Kidney epithelial cell (primary cell): ENCODE data around the gene LIME1. TPM values are rescaled to one million over a fixed set of nuclear protein-coding genes. Genes with fewer than 3 reads are reported as not detected.

Experiments used
- DNase-seq: peaks from one replicate; pipeline ENCODE4 v3.0.0-alpha.2; 2010; ENCODE audit warnings: low read depth
- H3K27me3 ChIP-seq: 2 replicates; pipeline ENCODE4 v1.6.0; 2011; ENCODE audit warnings: low read length; ENCODE audit not compliant: control insufficient read depth, insufficient read depth
- H3K36me3 ChIP-seq: 2 replicates; pipeline ENCODE4 v1.5.1; 2011; ENCODE audit warnings: low read length; ENCODE audit not compliant: control insufficient read depth, insufficient read depth
- H3K4me3 ChIP-seq: 2 replicates; pipeline ENCODE4 v1.5.1; 2011; ENCODE audit warnings: low read depth, mild to moderate bottlenecking, control low read depth, low read length
- CTCF ChIP-seq: IDR thresholded peaks from 2 replicates; pipeline ENCODE4 v1.5.1; 2011; ENCODE audit warnings: mild to moderate bottlenecking, moderate library complexity, low read length, control low read depth, inconsistent platforms; ENCODE audit not compliant: insufficient read depth, poor library complexity, severe bottlenecking
- total RNA-seq: library from RNA; depleted of rRNA; stranded (reverse); fragments of >200 nt; gene quantifications from 2 replicates; pipeline ENCODE4 v1.2.3, GENCODE V29; 2015

LIME1 gene
- 9.4 and 14.0 TPM in 2 replicates for total RNA-seq

GRCh38 chr20:63735859-63736718, at the start of gene LIME1:
Gene LIME1, plus strand, starts transcription at chr20:63736664. Its CDS starts 886 bp downstream, at chr20:63737550.
- H3K27me3 ChIP-seq: no peaks in the 10 kb centered on the region
- no peak for DNase-seq
- no peak within 1 kb of the TSS for H3K4me3 ChIP-seq
- H3K36me3 ChIP-seq: peaks cover 1% of the 10 kb centered on the region
- no peak for TF ChIP-seq CTCF

GRCh38 chr20:63687419-63688178, 48.9 kb upstream of the LIME1 start:
- DNase-seq: no peak
- H3K4me3 ChIP-seq: no peak overlapping the region
- H3K36me3 ChIP-seq: no peaks in the 10 kb centered on the region
- no peak for TF ChIP-seq CTCF
- no peaks in the 10 kb centered on the region for H3K27me3 ChIP-seq

- Histone ChIP-seq H3K36me3 (no peaks in the 10 kb centered on the region), H3K27me3 (no peaks in the 10 kb centered on the region), H3K4me3 (no peak overlapping the region)
- no peak for TF ChIP-seq CTCF
- no peak for DNase-seq
These were observed 48.0 kb upstream of the LIME1 start for GRCh38 chr20:63688228-63689045.

- no peak for DNase-seq
- TF ChIP-seq CTCF: no peak
- Histone ChIP-seq H3K36me3 (no peaks in the 10 kb centered on the region), H3K4me3 (no peak overlapping the region), H3K27me3 (no peaks in the 10 kb centered on the region)
These were observed 47.1 kb upstream of the LIME1 start for GRCh38 chr20:63689046-63690002.
